PFSK-1 (cell line): ENCODE results near the gene ESM1.

ENCODE experiments used
- FOXP2 ChIP-seq: optimal IDR thresholded peaks from 2 replicates; pipeline ENCODE3; 2011; ENCODE audit warnings: borderline replicate concordance, control low read depth, inconsistent platforms; ENCODE audit not compliant: insufficient read depth; ENCODE audit errors: extremely low read length, extremely low read depth
- POLR2AphosphoS5 ChIP-seq: IDR thresholded peaks from 2 replicates; pipeline ENCODE4 v1.6.1; 2012; ENCODE audit warnings: low read depth, mild to moderate bottlenecking, control low read depth, low read length, moderate library complexity
- SIN3A ChIP-seq: IDR thresholded peaks from 2 replicates; pipeline ENCODE4 v1.6.1; 2012; ENCODE audit warnings: mild to moderate bottlenecking, low read length, moderate library complexity, borderline replicate concordance; ENCODE audit not compliant: insufficient read depth
- TAF1 ChIP-seq: IDR thresholded peaks from 2 replicates; pipeline ENCODE4 v1.6.1; 2012; ENCODE audit warnings: low read length, control low read depth, borderline replicate concordance; ENCODE audit not compliant: insufficient read depth
- TF ChIP-seq, protein P1 (sequence below), 2 experiments: IDR thresholded peaks; 2 replicates each; pipeline versions ENCODE4 v1.6.1 to v1.8.0; 2011 to 2012; ENCODE audit warnings: low read depth in 2 of 2, low read length in 2 of 2, control low read depth in 1 of 2, inconsistent platforms in 1 of 2, mild to moderate bottlenecking in 1 of 2, moderate library complexity in 1 of 2; ENCODE audit not compliant: insufficient read depth in 1 of 2

The ESM1 gene

DNA sequence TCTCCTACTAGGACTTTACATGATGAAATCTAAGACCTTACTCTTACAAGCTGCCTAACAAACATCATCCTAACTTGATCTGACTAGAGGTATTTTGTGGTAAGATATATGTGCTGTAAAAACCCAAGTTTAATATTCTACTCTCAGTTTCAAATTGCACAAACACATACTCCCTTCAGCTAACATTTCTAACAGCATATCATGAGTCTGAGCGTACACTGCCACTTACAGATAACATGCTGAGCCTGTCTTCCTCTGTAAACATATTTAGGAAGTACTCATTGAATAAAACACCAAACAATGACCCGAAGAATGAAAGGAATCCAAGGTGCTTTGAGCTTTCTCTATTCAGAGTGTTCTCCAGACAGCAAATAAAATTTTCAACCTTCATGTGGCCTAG is 7.9 kb upstream of the ESM1 start:
- TF ChIP-seq TAF1 (no peak), SIN3A (no peak), FOXP2 (no peak), POLR2AphosphoS5 (no peak)
- TF ChIP-seq, protein P1, sequence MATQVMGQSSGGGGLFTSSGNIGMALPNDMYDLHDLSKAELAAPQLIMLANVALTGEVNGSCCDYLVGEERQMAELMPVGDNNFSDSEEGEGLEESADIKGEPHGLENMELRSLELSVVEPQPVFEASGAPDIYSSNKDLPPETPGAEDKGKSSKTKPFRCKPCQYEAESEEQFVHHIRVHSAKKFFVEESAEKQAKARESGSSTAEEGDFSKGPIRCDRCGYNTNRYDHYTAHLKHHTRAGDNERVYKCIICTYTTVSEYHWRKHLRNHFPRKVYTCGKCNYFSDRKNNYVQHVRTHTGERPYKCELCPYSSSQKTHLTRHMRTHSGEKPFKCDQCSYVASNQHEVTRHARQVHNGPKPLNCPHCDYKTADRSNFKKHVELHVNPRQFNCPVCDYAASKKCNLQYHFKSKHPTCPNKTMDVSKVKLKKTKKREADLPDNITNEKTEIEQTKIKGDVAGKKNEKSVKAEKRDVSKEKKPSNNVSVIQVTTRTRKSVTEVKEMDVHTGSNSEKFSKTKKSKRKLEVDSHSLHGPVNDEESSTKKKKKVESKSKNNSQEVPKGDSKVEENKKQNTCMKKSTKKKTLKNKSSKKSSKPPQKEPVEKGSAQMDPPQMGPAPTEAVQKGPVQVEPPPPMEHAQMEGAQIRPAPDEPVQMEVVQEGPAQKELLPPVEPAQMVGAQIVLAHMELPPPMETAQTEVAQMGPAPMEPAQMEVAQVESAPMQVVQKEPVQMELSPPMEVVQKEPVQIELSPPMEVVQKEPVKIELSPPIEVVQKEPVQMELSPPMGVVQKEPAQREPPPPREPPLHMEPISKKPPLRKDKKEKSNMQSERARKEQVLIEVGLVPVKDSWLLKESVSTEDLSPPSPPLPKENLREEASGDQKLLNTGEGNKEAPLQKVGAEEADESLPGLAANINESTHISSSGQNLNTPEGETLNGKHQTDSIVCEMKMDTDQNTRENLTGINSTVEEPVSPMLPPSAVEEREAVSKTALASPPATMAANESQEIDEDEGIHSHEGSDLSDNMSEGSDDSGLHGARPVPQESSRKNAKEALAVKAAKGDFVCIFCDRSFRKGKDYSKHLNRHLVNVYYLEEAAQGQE (IDR thresholded peaks at IDR 0.05; ENCODE audit: insufficient read depth in 1 of 2, low read depth in 2 of 2, low read length in 2 of 2): no peak

DNA sequence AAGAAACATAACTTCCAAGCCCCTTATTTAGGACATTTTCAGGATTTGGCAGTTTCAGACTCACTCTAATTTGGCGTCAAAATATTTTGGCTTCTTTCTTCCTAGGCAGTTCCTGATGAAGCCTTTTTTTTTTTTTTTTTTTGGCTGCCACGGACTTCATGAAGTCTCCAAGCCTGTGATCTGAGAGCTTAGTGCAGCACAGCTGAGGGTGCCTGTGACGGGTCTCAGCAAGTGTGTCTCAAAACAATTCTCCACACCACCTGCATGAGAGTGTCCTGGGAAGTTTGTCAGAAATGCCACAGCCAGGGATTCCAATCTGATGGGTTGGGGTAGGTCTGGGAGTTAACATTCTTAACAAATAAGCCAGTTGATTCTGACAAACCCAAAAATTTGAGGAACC is 6.0 kb upstream of the ESM1 start:
- no peak for TF ChIP-seq FOXP2
- TF ChIP-seq, protein P1 (IDR thresholded peaks at IDR 0.05; ENCODE audit: insufficient read depth in 1 of 2, low read depth in 2 of 2, low read length in 2 of 2): no peak
- TF ChIP-seq POLR2AphosphoS5: no peak
- no peak for TF ChIP-seq SIN3A
- no peak for TF ChIP-seq TAF1

DNA sequence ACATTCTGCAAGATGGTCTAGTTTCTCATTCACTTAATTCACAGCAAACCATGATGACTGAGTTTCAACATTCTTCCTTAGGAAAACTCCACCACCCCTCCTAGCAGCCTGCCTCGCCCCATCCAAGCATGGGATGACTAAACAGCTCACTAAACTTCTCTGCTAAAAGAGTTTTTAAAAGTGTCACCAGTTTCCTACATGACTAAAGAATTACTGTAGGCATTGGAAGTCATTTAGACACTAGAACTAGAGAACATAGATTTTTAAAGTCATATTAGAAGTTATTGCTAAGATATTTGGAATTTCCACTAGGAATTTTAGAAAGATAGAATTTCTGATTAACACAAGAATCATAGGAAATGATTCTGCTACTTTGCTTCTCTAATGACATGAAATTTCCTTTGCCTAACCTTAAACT is 5.5 kb upstream of the ESM1 start:
- TF ChIP-seq TAF1 (no peak), SIN3A (no peak), POLR2AphosphoS5 (no peak), FOXP2 (no peak)
- TF ChIP-seq, protein P1 (IDR thresholded peaks at IDR 0.05; ENCODE audit: insufficient read depth in 1 of 2, low read depth in 2 of 2, low read length in 2 of 2): no peak

DNA sequence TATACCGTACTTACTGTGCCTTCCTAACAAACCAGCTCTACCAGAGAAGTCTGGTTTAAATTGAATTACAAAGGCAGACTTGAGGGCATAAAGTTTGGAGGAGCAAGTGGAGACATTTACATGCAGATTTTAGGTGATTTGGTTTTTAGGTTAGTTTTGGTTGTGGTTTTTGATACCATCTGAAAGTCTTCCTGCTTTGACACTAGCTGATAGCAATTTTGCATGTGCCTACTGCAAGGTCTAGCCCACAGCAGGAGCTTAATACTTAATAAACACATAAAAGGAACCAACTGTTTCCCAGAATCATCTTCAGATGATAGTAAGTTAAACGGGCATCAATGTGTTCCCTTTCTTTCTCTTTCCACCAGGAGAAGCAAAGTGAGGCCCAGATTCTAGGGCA is 3.4 kb upstream of the ESM1 start:
- TF ChIP-seq POLR2AphosphoS5 (no peak), SIN3A (no peak), FOXP2 (no peak), TAF1 (no peak)
- TF ChIP-seq, protein P1 (IDR thresholded peaks at IDR 0.05; ENCODE audit: insufficient read depth in 1 of 2, low read depth in 2 of 2, low read length in 2 of 2): no peak

DNA sequence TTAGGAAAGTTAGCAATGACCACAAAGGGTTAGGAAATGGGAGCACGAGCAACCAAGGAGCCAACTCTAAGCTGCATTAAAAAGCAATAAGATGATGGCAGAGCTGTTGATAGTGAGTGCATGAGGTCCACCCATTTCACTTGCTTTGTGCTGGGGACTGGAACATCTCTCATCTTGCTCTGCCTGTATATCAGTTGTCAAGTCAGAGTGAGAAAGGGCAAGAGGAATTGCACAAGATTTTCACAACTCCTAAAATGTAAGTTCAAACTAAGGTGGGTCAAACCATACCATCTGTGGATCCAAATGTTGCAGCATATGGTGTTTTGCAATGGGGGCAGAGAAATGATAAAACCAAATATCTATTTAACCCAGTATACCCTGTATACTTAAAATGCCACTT is 2.8 kb upstream of the ESM1 start:
- TF ChIP-seq FOXP2 (no peak), SIN3A (no peak), POLR2AphosphoS5 (no peak), TAF1 (no peak)
- TF ChIP-seq, protein P1 (IDR thresholded peaks at IDR 0.05; ENCODE audit: insufficient read depth in 1 of 2, low read depth in 2 of 2, low read length in 2 of 2): no peak
